GM18507 (cell line): ENCODE results near the gene ADPRHL1.

Source experiments
- DNase-seq: peaks from one replicate; pipeline ENCODE4 v3.0.0; 2011; ENCODE audit warnings: low read depth; ENCODE audit not compliant: insufficient read length; ENCODE audit errors: extremely low spot score
- FAIRE-seq: peaks from 2 replicates; lab custom pipeline; 2011; peaks lifted over from hg19 to GRCh38; lab: Jason Lieb, UNC

The ADPRHL1 gene

GRCh38 chr13:113364901-113365582 lies 88.2 kb downstream of the ADPRHL1 start:
- FAIRE-seq: no peak
- no peak for DNase-seq

GRCh38 chr13:113364311-113364889 lies 88.9 kb downstream of the ADPRHL1 start:
- FAIRE-seq (no peak), DNase-seq (no peak)

- DNase-seq (no peak), FAIRE-seq (no peak)
These were observed 91.9 kb downstream of the ADPRHL1 start for GRCh38 chr13:113361406-113361805.

- FAIRE-seq: no peak
- DNase-seq: no peak
These were observed 92.8 kb downstream of the ADPRHL1 start for GRCh38 chr13:113360446-113360845.

- FAIRE-seq (no peak), DNase-seq (no peak)
These were observed 93.7 kb downstream of the ADPRHL1 start for GRCh38 chr13:113359571-113359970.

- FAIRE-seq (no peak), DNase-seq (no peak)
These were observed 94.6 kb downstream of the ADPRHL1 start for GRCh38 chr13:113358653-113359190.

- DNase-seq (no peak), FAIRE-seq (no peak)
These were observed 95.8 kb downstream of the ADPRHL1 start for GRCh38 chr13:113357529-113357928.

- FAIRE-seq: no peak
These were observed 96.7 kb downstream of the ADPRHL1 start for GRCh38 chr13:113356596-113356995.

GRCh38 chr13:113355621-113356020 lies 97.7 kb downstream of the ADPRHL1 start:
- FAIRE-seq: no peak
- no peak for DNase-seq

More at GRCh38 chr13:113356596-113356995, 96.7 kb downstream of the ADPRHL1 start:
- DNase-seq: no peak

GRCh38 chr13:113354831-113355610 lies 98.3 kb downstream of the ADPRHL1 start:
- FAIRE-seq (no peak), DNase-seq (no peak)

- no peak for FAIRE-seq
- DNase-seq: no peak
These were observed 100.0 kb downstream of the ADPRHL1 start for GRCh38 chr13:113353254-113353653.

GRCh38 chr13:113351514-113352026 lies 101.7 kb downstream of the ADPRHL1 start:
- no peak for DNase-seq
- no peak for FAIRE-seq

- FAIRE-seq (no peak), DNase-seq (no peak)
These were observed 102.4 kb downstream of the ADPRHL1 start for GRCh38 chr13:113350938-113351335.

- no peak for FAIRE-seq
- DNase-seq: no peak
These were observed 103.0 kb downstream of the ADPRHL1 start for GRCh38 chr13:113350065-113350937.
